BE2C (cell line): ENCODE measurements around the gene SGCA.

Experiments
- DNase-seq: peaks from one replicate; pipeline ENCODE4 v3.0.0-alpha.2; 2020
- H3K27me3 ChIP-seq: fragments of 250-450 bp; sonication (Bioruptor Pico); 2 replicates; pipeline ENCODE4 v1.5.1; 2020; ENCODE audit warnings: mild to moderate bottlenecking
- H3K36me3 ChIP-seq: fragments of 250-450 bp; sonication (Bioruptor Pico); 2 replicates; pipeline ENCODE4 v1.5.1; 2020; ENCODE audit warnings: mild to moderate bottlenecking
- H3K4me1 ChIP-seq: fragments of 250-450 bp; sonication (Bioruptor Pico); 2 replicates; pipeline ENCODE4 v1.5.1; 2020
- H3K4me3 ChIP-seq: 2 replicates; pipeline ENCODE4 v1.5.1; 2011; ENCODE audit warnings: low read depth, low read length
- H3K9me3 ChIP-seq: fragments of 250-450 bp; sonication (Bioruptor Pico); 2 replicates; pipeline ENCODE4 v1.5.1; 2020
- CTCF ChIP-seq: IDR thresholded peaks from 2 replicates; pipeline ENCODE4 v1.5.1; 2012; ENCODE audit warnings: mild to moderate bottlenecking, low read depth, low read length

The SGCA gene

GRCh38 chr17:50213026-50214022 lies 47.5 kb downstream of the SGCA start:
- no peaks in the 10 kb centered on the region for H3K36me3 ChIP-seq
- no peak; the same call in 1 of the 2 replicates for TF ChIP-seq CTCF
- H3K4me3 ChIP-seq = no peak overlapping the region
- DNase-seq = no peak
- peaks cover 26% of the 10 kb centered on the region for H3K4me1 ChIP-seq
- H3K27me3 ChIP-seq = no peaks in the 10 kb centered on the region
- no peaks in the 10 kb centered on the region for H3K9me3 ChIP-seq

GRCh38 chr17:50214976-50215760 lies 49.4 kb downstream of the SGCA start:
- no peak overlapping the region for H3K4me3 ChIP-seq
- no peak for TF ChIP-seq CTCF
- no peaks in the 10 kb centered on the region for H3K9me3 ChIP-seq
- H3K36me3 ChIP-seq = no peaks in the 10 kb centered on the region
- no peaks in the 10 kb centered on the region for H3K27me3 ChIP-seq
- H3K4me1 ChIP-seq = peaks cover 10% of the 10 kb centered on the region
- DNase-seq = no peak

- TF ChIP-seq CTCF = no peak
- DNase-seq = no peak
- no peaks in the 10 kb centered on the region; the same call in 1 of the 2 replicates for H3K4me1 ChIP-seq
- no peaks in the 10 kb centered on the region for H3K9me3 ChIP-seq
- H3K4me3 ChIP-seq = no peak overlapping the region
- no peaks in the 10 kb centered on the region for H3K27me3 ChIP-seq
- H3K36me3 ChIP-seq = no peaks in the 10 kb centered on the region
These were observed 51.8 kb downstream of the SGCA start for GRCh38 chr17:50217591-50217990.

DNA sequence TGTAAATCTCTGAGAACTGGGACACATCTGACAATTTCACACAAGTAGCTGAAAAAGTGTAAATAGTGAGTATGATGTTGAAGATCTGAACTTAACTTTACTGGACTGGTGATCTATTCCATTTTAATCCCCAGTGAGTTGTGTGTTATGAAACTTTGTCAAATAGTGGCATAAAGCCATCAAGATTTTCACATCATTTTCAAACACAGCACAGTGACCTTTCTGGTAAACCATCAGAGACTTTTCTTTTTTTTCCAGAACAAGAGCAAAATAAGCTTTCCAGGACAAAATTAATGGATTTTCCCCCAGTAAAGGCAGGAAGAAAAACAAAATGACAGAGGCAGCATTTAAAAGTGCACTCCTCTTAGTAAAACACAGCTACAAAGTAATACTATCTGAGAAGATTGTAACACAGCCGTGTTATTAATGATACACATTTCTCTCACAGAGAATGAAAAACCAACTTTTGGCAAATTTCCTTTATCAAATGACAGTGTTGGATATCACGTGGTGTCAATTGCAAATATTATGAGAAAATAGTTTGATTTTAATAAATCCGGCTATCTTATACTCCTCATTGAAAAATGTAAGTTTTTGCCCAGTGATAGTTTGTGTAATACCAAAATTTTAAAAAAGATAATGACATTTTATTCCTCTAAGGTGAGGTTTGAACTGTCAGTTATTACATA lies 52.4 kb downstream of the SGCA start:
- no peak for DNase-seq
- no peak for TF ChIP-seq CTCF
- H3K4me1 ChIP-seq = no peaks in the 10 kb centered on the region; the same call in 1 of the 2 replicates

GRCh38 chr17:50218771-50219315 lies 53.0 kb downstream of the SGCA start:
- no peaks in the 10 kb centered on the region for H3K9me3 ChIP-seq
- no peak overlapping the region for H3K4me3 ChIP-seq
- no peaks in the 10 kb centered on the region for H3K27me3 ChIP-seq
- DNase-seq = no peak
- no peaks in the 10 kb centered on the region; the same call in 1 of the 2 replicates for H3K4me1 ChIP-seq
- no peaks in the 10 kb centered on the region for H3K36me3 ChIP-seq
- TF ChIP-seq CTCF = no peak

More for the DNA sequence above, 52.4 kb downstream of the SGCA start:
- Histone ChIP-seq H3K36me3 (no peaks in the 10 kb centered on the region), H3K27me3 (no peaks in the 10 kb centered on the region), H3K4me3 (no peak overlapping the region), H3K9me3 (no peaks in the 10 kb centered on the region)
